Loucy (cell line): ENCODE results near the gene DNASE1.
"Not testable (repeated sequence)": the region's sequence is repeated elsewhere in the genome, so short reads cannot be mapped to it uniquely, and the experiment has no call there.

Source experiments
- H2AFZ ChIP-seq: fragments of 200-600 bp; sonication (generic); 2 replicates; pipeline ENCODE4 v1.6.0; 2016; ENCODE audit warnings: antibody characterized with exemption, mild to moderate bottlenecking, low read length, moderate library complexity
- H3F3A ChIP-seq: fragments of 200-600 bp; 2 replicates; pipeline ENCODE4 v1.6.0; 2016; ENCODE audit warnings: antibody characterized with exemption, low read depth, mild to moderate bottlenecking
- H3K27me3 ChIP-seq: fragments of 200-600 bp; sonication (generic); 2 replicates; pipeline ENCODE4 v1.6.1; 2014; ENCODE audit warnings: low read length, mild to moderate bottlenecking; ENCODE audit not compliant: insufficient read depth, poor library complexity, severe bottlenecking
- H3K36me3 ChIP-seq: fragments of 200-600 bp; sonication (generic); 2 replicates; pipeline ENCODE4 v1.6.1; 2016; ENCODE audit warnings: low read length; ENCODE audit not compliant: insufficient read depth
- H3K4me1 ChIP-seq: fragments of 200-600 bp; sonication (generic); 2 replicates; pipeline ENCODE4 v1.5.1; 2014; ENCODE audit warnings: low read length, mild to moderate bottlenecking; ENCODE audit not compliant: insufficient read depth, poor library complexity, severe bottlenecking
- H3K4me2 ChIP-seq: fragments of 200-600 bp; sonication (generic); 2 replicates; pipeline ENCODE4 v1.6.0; 2014; ENCODE audit warnings: antibody characterized with exemption, low read length, low read depth, mild to moderate bottlenecking; ENCODE audit not compliant: poor library complexity, severe bottlenecking
- H3K4me3 ChIP-seq: fragments of 200-600 bp; sonication (generic); 2 replicates; pipeline ENCODE4 v1.5.1; 2014; ENCODE audit warnings: low read length, mild to moderate bottlenecking, mixed read lengths; ENCODE audit not compliant: poor library complexity, severe bottlenecking
- H3K79me2 ChIP-seq: fragments of 200-600 bp; sonication (generic); 2 replicates; pipeline ENCODE4 v1.6.1; 2014; ENCODE audit warnings: low read length; ENCODE audit not compliant: insufficient read depth
- H3K9ac ChIP-seq: fragments of 200-600 bp; sonication (generic); 2 replicates; pipeline ENCODE4 v1.6.0; 2014; ENCODE audit warnings: mild to moderate bottlenecking, low read depth, low read length, moderate library complexity; ENCODE audit not compliant: poor library complexity, severe bottlenecking
- H3K9me2 ChIP-seq: fragments of 200-600 bp; sonication (generic); replicated peaks from 2 replicates; pipeline ENCODE4 v1.6.1; 2016; ENCODE audit warnings: low read depth, low read length, mixed read lengths
- H3K9me3 ChIP-seq: fragments of 200-600 bp; sonication (generic); 2 replicates; pipeline ENCODE4 v1.6.1; 2014; ENCODE audit warnings: mild to moderate bottlenecking, antibody characterized with exemption, low read length, low read depth; ENCODE audit not compliant: insufficient read depth
- H4K20me1 ChIP-seq: fragments of 200-600 bp; sonication (generic); 2 replicates; pipeline ENCODE4 v1.6.0; 2014; ENCODE audit warnings: antibody characterized with exemption, low read length, mild to moderate bottlenecking; ENCODE audit not compliant: insufficient read depth, poor library complexity, severe bottlenecking
- CTCF ChIP-seq: fragments of 200-600 bp; sonication (generic); conservative IDR thresholded peaks from 2 replicates; pipeline ENCODE4 v1.5.1; 2014; ENCODE audit warnings: mild to moderate bottlenecking, antibody characterized with exemption, low read length
- EZH2phosphoT487 ChIP-seq: fragments of 200-600 bp; IDR thresholded peaks from 2 replicates; pipeline ENCODE4 v1.6.1; 2018; ENCODE audit warnings: antibody characterized with exemption, mild to moderate bottlenecking, moderate library complexity, borderline replicate concordance

Gene DNASE1

GRCh38 chr16:3655396-3656159, 1.1 kb downstream of the DNASE1 start:
- peaks cover 4% of the 10 kb centered on the region for H3K4me1 ChIP-seq
- H3K27me3 ChIP-seq: no peaks in the 10 kb centered on the region
- no peaks in the 10 kb centered on the region for H3K9me3 ChIP-seq
- TF ChIP-seq EZH2phosphoT487: no peak
- no peak for TF ChIP-seq CTCF
- H3K79me2 ChIP-seq: no peaks in the 10 kb centered on the region
- no peaks in the 10 kb centered on the region for H4K20me1 ChIP-seq
- H3K9me2 ChIP-seq: no peaks in the 10 kb centered on the region
- no peak overlapping the region for H3K9ac ChIP-seq
- no peak overlapping the region for H2AFZ ChIP-seq
- H3F3A ChIP-seq: no peaks in the 10 kb centered on the region
- no peak overlapping the region for H3K4me2 ChIP-seq
- no peak overlapping the region for H3K4me3 ChIP-seq
- peaks cover 12% of the 10 kb centered on the region; the same call in 1 of the 2 replicates for H3K36me3 ChIP-seq

- not testable (repeated sequence) for H3K4me3 ChIP-seq, H2AFZ ChIP-seq, H3K4me1 ChIP-seq, H3K4me2 ChIP-seq, H4K20me1 ChIP-seq, H3K9me2 ChIP-seq, H3K27me3 ChIP-seq, H3K9ac ChIP-seq, H3K79me2 ChIP-seq, H3K9me3 ChIP-seq, H3F3A ChIP-seq
- peaks cover 12% of the 10 kb centered on the region; the same call in 1 of the 2 replicates for H3K36me3 ChIP-seq
These were observed 1.6 kb downstream of the DNASE1 start for GRCh38 chr16:3656160-3656490.

- Histone ChIP-seq H4K20me1 (no peaks in the 10 kb centered on the region), H3K4me3 (no peak overlapping the region), H2AFZ (no peak overlapping the region), H3K9me3 (no peaks in the 10 kb centered on the region), H3K79me2 (no peaks in the 10 kb centered on the region), H3K9ac (no peak overlapping the region), H3K36me3 (peaks cover 12% of the 10 kb centered on the region; the same call in 1 of the 2 replicates), H3K9me2 (no peaks in the 10 kb centered on the region), H3K4me2 (no peak overlapping the region), H3K27me3 (no peaks in the 10 kb centered on the region), H3F3A (no peaks in the 10 kb centered on the region), H3K4me1 (peaks cover 4% of the 10 kb centered on the region)
- TF ChIP-seq CTCF: no peak
- no peak for TF ChIP-seq EZH2phosphoT487
These were observed 2.3 kb downstream of the DNASE1 start for GRCh38 chr16:3656491-3657468.
